CD4-positive, alpha-beta memory T cell (primary cell): ENCODE results near the gene NEURL3. TPM values are rescaled to one million over a fixed set of nuclear protein-coding genes. Genes with fewer than 3 reads are reported as not detected.

Experiments
- CTCF ChIA-PET: fragments of 350-600 bp; sonication (Branson Sonifier 250); formaldehyde crosslinking; loops from one replicate; lab custom pipeline; 2021; ENCODE audit warnings: inconsistent platforms; ENCODE audit not compliant: partially characterized antibody; lab: Charles Lee
- POLR2A ChIA-PET: fragments of 350-600 bp; sonication (Branson Sonifier 250); formaldehyde crosslinking; loops from one replicate; lab custom pipeline; 2021; ENCODE audit not compliant: partially characterized antibody; lab: Charles Lee
- DNase-seq, 5 donors: peaks; one replicate each; pipeline versions ENCODE4 v3.0.0 to v3.0.0-alpha.2; 2020 to 2022; ENCODE audit warnings: mixed read lengths in 1 of 5
- H3K27ac ChIP-seq: one replicate; pipeline ENCODE4 v1.7.0; 2013; ENCODE audit warnings: low read depth, low read length
- H3K27me3 ChIP-seq: 2 replicates; pipeline ENCODE4 v1.7.0; 2013; ENCODE audit warnings: mild to moderate bottlenecking, low read length, moderate library complexity; ENCODE audit not compliant: insufficient read depth
- H3K36me3 ChIP-seq: 2 replicates; pipeline ENCODE4 v1.7.0; 2013; ENCODE audit warnings: mild to moderate bottlenecking, low read length, moderate library complexity; ENCODE audit not compliant: insufficient read depth
- H3K4me1 ChIP-seq: 2 replicates; pipeline ENCODE4 v1.7.0; 2013; ENCODE audit warnings: mild to moderate bottlenecking, low read length, moderate library complexity; ENCODE audit not compliant: insufficient read depth
- H3K4me3 ChIP-seq, 2 donors: one replicate each; pipeline ENCODE4 v1.7.0; 2013; ENCODE audit warnings: low read length in 2 of 2, mild to moderate bottlenecking in 1 of 2
- H3K9me3 ChIP-seq, 2 donors: one replicate each; pipeline ENCODE4 v1.7.0; 2013; ENCODE audit warnings: low read length in 2 of 2, control low read depth in 1 of 2; ENCODE audit not compliant: control insufficient read depth in 1 of 2
- H3K27ac Mint-ChIP-seq, 7 donors: one replicate each; pipeline ENCODE4 v1.8.0; 2020 to 2021; ENCODE audit warnings: mixed read lengths in 7 of 7, mild to moderate bottlenecking in 6 of 7, inconsistent platforms in 3 of 7, moderate library complexity in 3 of 7
- H3K27me3 Mint-ChIP-seq, 2 donors: one replicate each; pipeline ENCODE4 v1.8.0; 2020 to 2021; ENCODE audit warnings: mixed read lengths in 2 of 2
- H3K36me3 Mint-ChIP-seq, 2 donors: one replicate each; pipeline ENCODE4 v1.8.0; 2020 to 2021; ENCODE audit warnings: mixed read lengths in 2 of 2, inconsistent platforms in 1 of 2, mild to moderate bottlenecking in 1 of 2
- H3K4me1 Mint-ChIP-seq, 4 donors: one replicate each; pipeline ENCODE4 v1.8.0; 2020 to 2021; ENCODE audit warnings: mixed read lengths in 4 of 4, mild to moderate bottlenecking in 1 of 4
- H3K4me3 Mint-ChIP-seq, 8 donors: one replicate each; pipeline ENCODE4 v1.8.0; 2020 to 2021; ENCODE audit warnings: mixed read lengths in 8 of 8, mild to moderate bottlenecking in 7 of 8, moderate library complexity in 6 of 8, inconsistent platforms in 3 of 8
- H3K9me3 Mint-ChIP-seq, 8 donors: one replicate each; pipeline ENCODE4 v1.8.0; 2020 to 2021; ENCODE audit warnings: mixed read lengths in 8 of 8, mild to moderate bottlenecking in 5 of 8, inconsistent platforms in 3 of 8, moderate library complexity in 1 of 8
- intact Hi-C: fragments of 100-400 bp; cut with micrococcal nuclease; formaldehyde crosslinking; loops from one replicate; pipeline ENCODE4 v1.15.1; 2023
- polyA plus RNA-seq, 2 donors: library from polyadenylated mRNA; unstranded; fragments of 300-500 nt; fragmentation: Illumina TruSeq; gene quantifications; one replicate each; pipeline ENCODE4 v1.2.3, GENCODE V29; 2021
- total RNA-seq, 2 experiments: library from RNA; stranded (reverse); gene quantifications; one replicate each; pipeline ENCODE4 v1.2.3, GENCODE V29; 2021

The NEURL3 gene
- total and polyA plus RNA-seq, 4 experiments from 2014 or later: 0.22 TPM; not detected in 3

GRCh38 chr2:96528700-96529375 is 23.7 kb upstream of the NEURL3 start:
- POLR2A ChIA-PET: interaction anchor here (0.7 to 17.7 kb wide), 6 partner anchors 9 to 187 kb away, joined by 4 to 320 read pairs (median 6); partner anchors contain the start of gene ARID5A
- H3K36me3 Mint-ChIP-seq: no peaks in the 10 kb centered on the region
- peak overlapping the region; percentile 48 to 93 (median 86) for H3K27ac Mint-ChIP-seq
- Histone ChIP-seq H3K36me3 (no peaks in the 10 kb centered on the region), H3K27ac (no peak overlapping the region), H3K27me3 (no peaks in the 10 kb centered on the region), H3K4me1 (peaks cover 74% of the 10 kb centered on the region), H3K9me3 (no peaks in the 10 kb centered on the region), H3K4me3 (no peak overlapping the region)
- H3K9me3 Mint-ChIP-seq: peaks cover 0 to 1% (median 0%) of the 10 kb centered on the region in 8 donors
- CTCF ChIA-PET: interaction anchor here (0.6 to 15.1 kb wide), 13 partner anchors 9 to 346 kb away, joined by 3 to 169 read pairs (median 5); partner anchors contain the start of genes ANKRD39 and ARID5A
- peaks cover 32 to 69% (median 52%) of the 10 kb centered on the region in 4 donors for H3K4me1 Mint-ChIP-seq
- intact Hi-C loops: no loop called here
- DNase-seq: no peak
- H3K4me3 Mint-ChIP-seq: peak overlapping the region; percentile 76 to 86 (median 82)
- no peaks in the 10 kb centered on the region for H3K27me3 Mint-ChIP-seq

- CTCF ChIA-PET: interaction anchor here (0.6 to 15.1 kb wide), 14 partner anchors 9 to 345 kb away, joined by 3 to 169 read pairs (median 4); partner anchors contain the start of genes ANKRD39 and ARID5A
- no peaks in the 10 kb centered on the region for H3K27me3 Mint-ChIP-seq
- Histone ChIP-seq H3K27me3 (no peaks in the 10 kb centered on the region), H3K27ac (no peak overlapping the region), H3K4me3 (peak overlapping the region in 1 of 2 donors; percentile 29), H3K4me1 (peaks cover 78% of the 10 kb centered on the region), H3K9me3 (no peaks in the 10 kb centered on the region), H3K36me3 (no peaks in the 10 kb centered on the region)
- peak in 3 of 5 donors; percentile 35 to 84 (median 37) for DNase-seq
- H3K4me1 Mint-ChIP-seq: peaks cover 35 to 72% (median 53%) of the 10 kb centered on the region in 4 donors
- no peaks in the 10 kb centered on the region for H3K36me3 Mint-ChIP-seq
- H3K27ac Mint-ChIP-seq: peak overlapping the region; percentile 48 to 93 (median 86)
- intact Hi-C loops: no loop called here
- H3K4me3 Mint-ChIP-seq: peak overlapping the region; percentile 76 to 86 (median 82)
- H3K9me3 Mint-ChIP-seq: peaks cover 0 to 1% (median 0%) of the 10 kb centered on the region in 8 donors
- POLR2A ChIA-PET: interaction anchor here (0.7 to 17.7 kb wide), 6 partner anchors 10 to 186 kb away, joined by 4 to 320 read pairs (median 6); partner anchors contain the start of gene ARID5A
Measured at GRCh38 chr2:96528006-96528699, 23.0 kb upstream of the NEURL3 start.

- peaks cover 33 to 72% (median 54%) of the 10 kb centered on the region in 4 donors for H3K4me1 Mint-ChIP-seq
- peak; percentile 47 to 63 (median 49) for DNase-seq
- H3K27ac Mint-ChIP-seq: peak overlapping the region; percentile 68 to 93 (median 86)
- H3K4me1 ChIP-seq: peaks cover 74% of the 10 kb centered on the region
- peaks cover 0 to 1% (median 0%) of the 10 kb centered on the region in 8 donors for H3K9me3 Mint-ChIP-seq
- peak overlapping the region; percentile 55 for H3K27ac ChIP-seq
- no peaks in the 10 kb centered on the region for H3K36me3 Mint-ChIP-seq
- ChIA-PET POLR2A (interaction anchor here (1.1 to 17.7 kb wide), 7 partner anchors 11 to 185 kb away, joined by 3 to 320 read pairs (median 6); partner anchors contain the start of gene ARID5A), CTCF (interaction anchor here (0.7 to 15.1 kb wide), 14 partner anchors 8 to 207 kb away, joined by 3 to 169 read pairs (median 6); partner anchors contain the start of gene ARID5A)
- H3K4me3 Mint-ChIP-seq: peak overlapping the region; percentile 80 to 86 (median 83)
- H3K4me3 ChIP-seq: peak overlapping the region; percentile 29 to 64
- no peaks in the 10 kb centered on the region for H3K27me3 Mint-ChIP-seq
- H3K27me3 ChIP-seq: no peaks in the 10 kb centered on the region
- intact Hi-C loops: loop anchor here (1.0 kb wide), 2 partner anchors 10 to 27 kb away; no protein-coding TSS in a partner anchor
- H3K9me3 ChIP-seq: no peaks in the 10 kb centered on the region
- no peaks in the 10 kb centered on the region for H3K36me3 ChIP-seq
Measured at GRCh38 chr2:96527286-96528005, 22.3 kb upstream of the NEURL3 start.

- peaks cover 67% of the 10 kb centered on the region for H3K4me1 ChIP-seq
Measured at GRCh38 chr2:96526615-96527285, 21.6 kb upstream of the NEURL3 start.

GRCh38 chr2:96526101-96526591 is 21.0 kb upstream of the NEURL3 start:
- no peak for DNase-seq
- ChIA-PET POLR2A (interaction anchor here (1.1 to 17.7 kb wide), 5 partner anchors 12 to 119 kb away, joined by 3 to 320 read pairs (median 6); partner anchors contain the start of gene ARID5A), CTCF (interaction anchor here (1.8 to 15.1 kb wide), 5 partner anchors 13 to 119 kb away, joined by 7 to 169 read pairs (median 16); partner anchors contain the start of gene ARID5A)
- Mint-ChIP-seq H3K27me3 (no peaks in the 10 kb centered on the region), H3K36me3 (no peaks in the 10 kb centered on the region), H3K9me3 (no peaks in the 10 kb centered on the region), H3K4me1 (peaks cover 28 to 61% (median 46%) of the 10 kb centered on the region in 4 donors), H3K27ac (peak overlapping the region in 1 of 7 donors; percentile 29), H3K4me3 (peak overlapping the region in 3 of 8 donors; percentile 2 to 61 (median 31))
- intact Hi-C loops: no loop called here
- H3K27ac ChIP-seq: no peak overlapping the region
- no peak overlapping the region for H3K4me3 ChIP-seq
- no peaks in the 10 kb centered on the region for H3K9me3 ChIP-seq
- peaks cover 61% of the 10 kb centered on the region for H3K4me1 ChIP-seq
- no peaks in the 10 kb centered on the region for H3K27me3 ChIP-seq
- no peaks in the 10 kb centered on the region for H3K36me3 ChIP-seq

More at GRCh38 chr2:96526615-96527285, 21.6 kb upstream of the NEURL3 start:
- H3K27ac ChIP-seq: peak overlapping the region; percentile 55
- peak overlapping the region in 1 of 2 donors; percentile 64 for H3K4me3 ChIP-seq
- H3K27me3 ChIP-seq: no peaks in the 10 kb centered on the region
- POLR2A ChIA-PET: interaction anchor here (1.1 to 17.7 kb wide), 6 partner anchors 11 to 185 kb away, joined by 3 to 320 read pairs (median 6); partner anchors contain the start of gene ARID5A
- no peak for DNase-seq
- H3K9me3 ChIP-seq: no peaks in the 10 kb centered on the region
- Mint-ChIP-seq H3K4me3 (peak overlapping the region; percentile 66 to 84 (median 80)), H3K4me1 (peaks cover 27 to 67% (median 50%) of the 10 kb centered on the region in 4 donors), H3K36me3 (no peaks in the 10 kb centered on the region), H3K9me3 (no peaks in the 10 kb centered on the region), H3K27me3 (no peaks in the 10 kb centered on the region), H3K27ac (peak overlapping the region; percentile 61 to 89 (median 76))
- no peaks in the 10 kb centered on the region for H3K36me3 ChIP-seq
- CTCF ChIA-PET: interaction anchor here (0.7 to 15.1 kb wide), 9 partner anchors 9 to 180 kb away, joined by 3 to 169 read pairs (median 7); partner anchors contain the start of gene ARID5A
- intact Hi-C loops: loop anchor here (1.0 kb wide), 2 partner anchors 11 to 28 kb away; no protein-coding TSS in a partner anchor

GRCh38 chr2:96525211-96525507 is 20.0 kb upstream of the NEURL3 start:
- Mint-ChIP-seq H3K4me3 (no peak overlapping the region), H3K4me1 (peaks cover 29 to 53% (median 41%) of the 10 kb centered on the region in 4 donors), H3K36me3 (no peaks in the 10 kb centered on the region), H3K9me3 (no peaks in the 10 kb centered on the region), H3K27me3 (no peaks in the 10 kb centered on the region), H3K27ac (no peak overlapping the region)
- no peak for DNase-seq
- H3K4me3 ChIP-seq: no peak overlapping the region
- H3K4me1 ChIP-seq: peaks cover 52% of the 10 kb centered on the region
- H3K27me3 ChIP-seq: no peaks in the 10 kb centered on the region
- ChIA-PET POLR2A (interaction anchor here (2.2 to 10.6 kb wide), 2 partner anchors 13 to 17 kb away, joined by 6 to 201 read pairs; partner anchors contain the start of gene ARID5A), CTCF (interaction anchor here (2.6 to 3.4 kb wide), 2 partner anchors 17 to 29 kb away, joined by 12 to 16 read pairs; no protein-coding TSS in a partner anchor)
- intact Hi-C loops: no loop called here
- H3K9me3 ChIP-seq: no peaks in the 10 kb centered on the region
- H3K27ac ChIP-seq: no peak overlapping the region
- H3K36me3 ChIP-seq: no peaks in the 10 kb centered on the region
